ENCODE data around the gene CTCFL.
"Not testable (repeated sequence)": the region's sequence is repeated elsewhere in the genome, so short reads cannot be mapped to it uniquely, and the experiment has no call there.

CTCFL gene

DNA sequence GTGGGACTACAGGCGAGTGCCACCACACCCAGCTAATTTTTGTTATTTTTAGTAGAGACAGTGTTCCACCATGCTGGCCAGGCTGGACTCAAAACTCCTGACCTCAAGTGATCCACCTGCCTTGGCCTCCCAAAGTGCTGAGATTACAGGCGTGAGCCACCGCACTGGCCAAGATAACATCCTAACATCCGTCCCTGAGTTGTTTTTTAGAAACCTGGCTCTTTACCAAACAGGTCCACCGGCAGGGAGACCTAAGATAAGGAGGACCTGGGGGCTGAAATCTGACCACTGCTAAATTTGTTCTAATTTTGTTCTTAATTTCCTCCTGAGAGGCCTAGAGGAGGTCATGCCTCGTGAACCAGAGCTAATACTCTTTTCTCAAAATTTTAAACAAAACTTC, 20.5 kb downstream of the CTCFL start:
- DNase-seq, result no peak

DNA sequence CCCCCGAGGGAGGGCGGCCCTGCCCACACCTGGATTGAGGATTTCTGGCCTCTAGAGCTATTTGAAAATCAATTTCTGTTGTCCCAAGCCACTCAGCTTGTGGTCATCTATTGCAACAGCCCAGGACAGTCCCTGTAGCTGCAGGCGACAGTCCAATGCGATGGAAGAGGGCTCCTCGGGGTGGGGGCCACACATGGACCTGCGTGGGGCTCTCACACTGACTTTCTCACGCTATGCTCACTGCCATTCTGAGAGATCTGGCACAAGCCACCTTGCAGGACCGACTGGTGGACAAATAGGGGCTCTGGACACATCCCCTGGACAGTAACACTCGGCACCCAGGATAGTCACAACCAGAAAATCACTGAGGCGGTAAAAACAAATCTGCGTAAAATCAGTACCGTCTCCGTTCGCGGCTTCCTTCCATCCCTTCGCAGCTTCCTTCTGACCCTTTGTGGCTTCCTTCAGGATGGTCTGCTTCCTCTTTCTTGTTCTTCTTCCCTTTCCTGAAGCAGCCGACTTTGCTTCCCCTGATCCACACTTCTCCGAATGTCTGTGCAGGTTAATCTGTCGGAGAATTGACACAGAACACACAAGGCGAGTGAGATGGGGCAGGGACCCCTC, 21.8 kb downstream of the CTCFL start:
- DNase-seq, result no peak

DNA sequence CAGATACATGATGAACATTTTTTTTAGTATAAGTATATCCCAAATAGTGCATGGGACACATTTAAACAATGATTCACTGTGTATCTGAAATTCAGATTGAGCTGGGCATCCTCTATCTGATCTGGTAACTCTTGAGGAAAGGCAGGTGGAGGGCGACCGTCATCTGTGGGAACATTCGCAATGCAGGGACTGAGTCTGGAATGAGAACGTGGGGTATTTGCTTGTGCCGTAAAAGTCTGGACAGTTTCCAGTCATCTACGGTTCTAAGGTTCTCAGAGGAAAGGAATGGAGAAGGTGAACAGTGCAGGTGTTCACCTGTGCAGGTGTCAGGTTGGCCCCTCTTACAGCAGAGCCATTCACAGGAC, 22.6 kb downstream of the CTCFL start:
- DNase-seq, result no peak

DNA sequence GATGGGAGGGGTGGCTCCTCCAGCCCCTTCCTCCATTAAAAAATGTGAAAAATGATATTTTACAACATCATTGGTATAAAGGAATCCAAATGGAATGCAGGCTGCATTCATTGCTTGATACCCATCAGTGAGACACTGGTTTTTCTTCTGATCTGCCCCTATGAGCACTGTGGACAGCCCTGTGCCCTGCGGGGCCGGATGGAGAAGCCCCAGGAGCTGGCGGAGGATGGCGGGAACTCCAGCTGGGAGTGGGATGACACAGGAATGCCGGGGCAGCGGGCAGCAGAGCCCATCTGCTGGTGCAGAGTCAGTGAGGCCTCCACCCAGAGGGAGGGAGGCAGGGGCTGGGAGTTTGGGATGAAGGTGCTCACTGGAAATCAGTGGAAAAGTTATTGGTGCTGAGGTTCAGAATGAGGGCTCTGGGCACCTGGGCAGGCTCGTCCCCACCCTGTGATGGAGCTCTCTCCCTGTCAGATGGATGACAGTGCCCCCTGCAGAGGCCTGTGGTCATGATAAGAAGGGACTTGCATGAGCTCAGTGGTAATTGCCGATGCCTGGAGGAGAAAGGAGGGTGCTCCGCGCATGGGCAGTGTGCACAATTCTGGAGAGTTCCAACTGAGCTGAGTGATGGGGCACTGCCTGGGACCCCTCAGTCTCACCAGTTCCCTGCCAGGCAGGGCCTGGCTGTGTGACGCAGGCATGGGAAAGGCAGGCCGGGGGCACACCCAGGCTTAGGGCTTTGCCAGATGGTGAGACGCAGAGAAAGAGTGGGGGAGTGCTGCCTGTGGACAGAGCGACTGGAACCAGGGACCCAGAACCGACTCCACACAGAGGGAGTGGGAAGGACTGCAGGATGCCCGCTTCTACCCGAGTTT, 23.2 kb downstream of the CTCFL start:
- DNase-seq, result no peak

DNA sequence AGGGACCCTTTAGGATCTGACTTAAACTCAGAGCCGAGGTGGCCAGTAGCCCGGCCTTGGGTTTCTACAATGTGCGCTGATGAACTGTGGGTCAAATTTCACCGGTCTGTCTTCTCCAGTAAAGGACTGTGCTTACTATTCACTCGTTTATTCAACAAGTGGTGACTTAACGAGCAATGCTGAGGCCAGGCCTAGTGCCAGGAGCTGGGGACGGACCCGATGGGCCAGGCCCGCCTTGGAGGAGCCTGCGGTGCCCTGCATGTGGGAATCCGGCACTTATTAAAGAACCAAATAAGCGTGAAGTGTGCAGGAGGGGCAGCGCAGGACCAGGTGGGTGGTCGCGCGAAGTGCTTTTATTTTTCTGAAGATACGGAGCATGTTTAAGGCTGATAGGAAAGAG, 24.0 kb downstream of the CTCFL start:
- no peak for DNase-seq

DNA sequence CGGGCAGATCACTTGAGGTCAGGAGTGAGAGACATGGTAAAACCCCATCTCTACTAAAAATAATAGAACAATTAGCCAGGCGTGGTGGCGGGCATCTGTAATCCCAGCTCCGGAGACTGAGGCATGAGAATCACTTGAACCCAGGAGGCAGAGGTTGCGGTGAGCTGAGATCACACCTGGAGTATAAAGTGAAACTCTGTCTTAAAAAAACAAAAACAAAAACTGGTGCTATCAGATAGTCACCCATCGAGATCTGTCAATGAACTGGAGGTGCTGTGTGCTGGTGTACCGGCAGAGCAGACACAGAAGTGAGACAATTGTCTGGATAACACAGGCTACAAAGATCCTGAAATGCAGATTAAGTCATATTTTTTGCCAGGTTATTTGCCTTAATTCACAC, 24.7 kb downstream of the CTCFL start:
- DNase-seq, result no peak

DNA sequence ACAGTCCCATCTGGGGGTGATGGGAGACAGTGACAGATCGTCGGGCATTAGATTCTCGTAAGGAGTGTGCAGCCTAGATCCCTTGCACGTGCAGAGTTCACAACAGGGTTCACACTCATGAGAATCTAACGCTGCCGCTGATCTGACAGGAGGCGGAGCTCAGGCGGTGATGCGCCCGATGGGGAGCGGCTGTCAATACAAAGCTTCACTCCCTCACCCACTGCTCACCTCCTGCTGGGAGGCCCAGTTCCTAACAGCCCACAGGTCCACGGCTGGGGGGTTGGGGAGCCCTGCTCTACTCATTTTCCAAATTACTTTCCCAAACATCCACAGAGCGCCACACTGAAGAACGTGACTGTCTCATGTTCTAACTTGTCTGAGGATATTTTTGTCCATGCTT, 25.3 kb downstream of the CTCFL start:
- no peak for DNase-seq

DNA sequence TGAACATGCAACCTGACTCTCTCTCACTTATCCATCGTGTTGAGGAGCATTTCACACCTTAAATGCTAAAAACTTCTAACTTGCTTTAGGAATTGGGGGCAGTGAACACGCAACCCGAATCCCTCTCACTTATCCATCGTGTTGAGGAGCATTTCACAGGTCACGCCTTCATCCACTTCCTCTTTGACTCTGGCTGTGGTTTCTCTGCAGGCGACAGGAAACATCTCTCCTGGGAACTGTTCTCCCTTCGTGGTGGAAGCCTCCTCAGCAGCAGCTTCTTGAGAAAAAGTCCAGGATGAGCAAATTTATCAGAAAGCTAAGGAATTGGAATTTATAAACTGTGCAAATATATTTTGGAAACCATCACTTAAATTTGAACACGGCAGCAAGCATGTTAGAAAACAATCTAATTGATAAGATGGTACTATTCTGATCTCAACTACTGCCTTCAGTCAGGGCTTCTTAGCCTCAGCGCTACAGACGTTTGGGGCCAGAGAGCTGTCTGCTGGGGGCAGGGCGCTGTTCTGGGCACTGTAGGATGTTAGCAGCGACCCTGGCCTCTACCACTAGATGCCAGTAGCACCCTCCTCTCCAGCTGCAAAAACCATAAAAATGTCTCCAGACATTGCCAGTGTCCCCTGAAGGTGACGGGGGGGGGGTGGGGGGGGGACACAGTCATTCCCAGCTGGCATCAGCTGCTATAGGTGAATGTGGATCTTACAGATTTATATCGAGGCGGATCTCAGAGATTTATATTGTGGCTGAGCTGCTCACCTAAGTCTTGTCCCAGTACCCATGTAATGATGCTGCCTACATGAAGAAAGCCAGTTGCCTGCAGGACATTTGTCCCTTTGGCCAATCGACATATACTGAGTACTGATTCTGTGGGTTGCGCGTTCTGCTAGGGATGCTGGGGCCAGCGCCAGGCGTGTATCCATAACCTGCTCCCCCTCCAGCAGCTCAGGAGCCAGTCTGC, 26.2 kb downstream of the CTCFL start:
- no peak for DNase-seq

DNA sequence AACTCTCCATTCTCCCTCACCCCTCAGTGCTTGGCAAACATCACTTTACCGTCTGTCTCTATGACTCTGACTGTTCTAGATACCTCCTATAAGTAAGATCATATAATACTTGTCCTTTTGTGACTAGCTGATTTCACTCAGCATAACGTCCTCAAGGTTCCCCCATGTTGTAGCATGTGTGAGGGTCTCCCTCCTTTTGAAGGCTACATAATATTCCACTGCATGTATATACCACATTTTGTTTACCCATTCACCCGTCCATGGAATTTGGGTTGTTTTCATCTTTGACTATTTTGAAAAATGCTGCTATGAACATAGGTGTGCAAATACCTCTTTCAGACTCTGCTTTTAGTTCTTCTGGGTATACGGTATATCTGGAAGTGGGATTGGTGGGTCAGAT, 28.3 kb downstream of the CTCFL start:
- no peak for DNase-seq

- no peak for DNase-seq
These were observed 29.0 kb downstream of the CTCFL start for GRCh38 chr20:57495978-57496377.

DNA sequence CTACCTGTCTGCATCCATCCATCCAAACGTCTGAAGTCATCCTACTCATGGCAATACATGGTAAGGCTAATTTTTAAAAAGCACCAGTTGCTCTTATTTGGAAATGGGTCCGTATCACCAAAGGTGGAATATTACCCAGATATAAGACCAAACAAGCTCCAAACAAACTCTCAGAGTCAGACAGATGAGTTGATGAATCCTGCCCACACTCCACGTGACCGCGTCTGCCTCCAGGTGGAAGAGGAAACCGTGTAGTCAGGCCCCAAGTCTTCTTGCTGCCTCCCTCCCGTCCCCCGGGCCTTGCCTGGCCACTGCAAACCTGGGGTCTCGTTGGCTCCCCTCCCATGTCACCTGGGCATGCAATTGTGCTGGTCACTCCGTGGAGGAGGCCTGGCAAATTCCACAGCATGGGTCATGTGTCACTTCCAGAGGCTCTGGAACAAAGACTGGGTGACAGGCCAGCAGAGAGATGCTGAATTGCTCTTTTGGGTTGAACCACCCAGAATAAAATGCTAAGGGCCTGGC, 31.8 kb downstream of the CTCFL start:
- no peak for DNase-seq

DNA sequence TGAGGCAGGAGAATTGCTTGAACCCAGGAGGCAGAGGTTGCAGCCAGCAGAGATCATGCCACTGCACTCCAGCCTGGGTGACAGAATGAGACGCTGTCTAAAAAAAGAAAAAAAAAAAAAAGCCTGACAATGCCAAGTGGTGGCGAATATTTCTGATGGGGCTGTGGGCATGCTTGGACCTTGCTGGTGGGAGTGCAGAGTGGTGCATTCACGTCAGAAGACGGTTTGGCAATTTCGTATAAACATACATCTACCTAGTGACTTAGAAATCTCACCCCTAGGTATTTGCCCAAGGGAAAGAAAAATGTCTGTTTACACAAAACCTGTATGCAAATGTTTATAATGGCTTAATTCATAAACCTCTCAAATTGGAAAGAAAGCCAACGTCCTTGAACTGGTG, 33.6 kb downstream of the CTCFL start:
- no peak for DNase-seq

DNA sequence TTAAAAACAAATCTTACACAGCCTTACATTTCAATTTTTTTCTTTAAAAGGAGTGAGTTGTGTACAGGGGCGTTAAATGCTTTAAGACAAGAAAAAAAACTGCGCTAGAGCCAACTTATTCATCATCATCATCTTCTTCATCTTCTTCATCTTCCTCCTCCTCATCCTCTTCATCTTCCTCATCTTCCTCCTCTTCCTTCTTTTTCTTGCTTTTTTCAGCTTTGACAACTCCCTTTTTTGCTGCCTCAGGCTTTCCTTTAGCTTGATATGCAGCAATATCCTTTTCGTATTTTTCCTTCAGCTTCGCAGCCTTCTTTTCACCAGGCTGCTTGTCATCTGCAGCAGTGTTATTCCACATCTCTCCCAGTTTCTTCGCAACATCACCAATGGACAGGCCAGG, 36.7 kb downstream of the CTCFL start:
- not testable (repeated sequence) for DNase-seq

- DNase-seq, result no peak
These were observed 39.2 kb downstream of the CTCFL start for GRCh38 chr20:57485770-57486169.

DNA sequence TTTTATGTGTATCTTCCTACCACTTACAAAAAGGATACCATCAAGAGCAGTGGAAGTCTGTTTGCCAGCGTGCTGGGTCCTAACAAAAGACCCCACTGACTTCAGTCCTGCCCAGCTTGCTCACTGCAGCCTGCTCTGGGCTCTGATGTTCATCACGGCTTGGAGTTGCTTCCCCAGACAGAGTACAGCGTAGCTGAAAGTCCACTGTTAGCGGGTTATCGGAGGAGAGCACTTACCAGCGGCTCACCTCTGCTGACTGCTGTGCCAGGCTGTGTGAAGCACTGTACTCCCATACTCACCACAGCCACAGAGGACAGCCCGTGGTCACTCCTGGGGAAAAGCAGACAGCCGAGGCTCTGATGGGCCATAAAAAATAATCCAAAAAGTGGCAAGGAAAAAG, 40.2 kb downstream of the CTCFL start:
- DNase-seq, result no peak

- DNase-seq, result no peak
These were observed 41.5 kb downstream of the CTCFL start for GRCh38 chr20:57483287-57484050.

GRCh38 chr20:57482796-57483195, 42.1 kb downstream of the CTCFL start:
- DNase-seq, result no peak

GRCh38 chr20:57482148-57482547, 42.8 kb downstream of the CTCFL start:
- DNase-seq, result no peak

GRCh38 chr20:57481281-57481711, 43.6 kb downstream of the CTCFL start:
- no peak for DNase-seq

DNA sequence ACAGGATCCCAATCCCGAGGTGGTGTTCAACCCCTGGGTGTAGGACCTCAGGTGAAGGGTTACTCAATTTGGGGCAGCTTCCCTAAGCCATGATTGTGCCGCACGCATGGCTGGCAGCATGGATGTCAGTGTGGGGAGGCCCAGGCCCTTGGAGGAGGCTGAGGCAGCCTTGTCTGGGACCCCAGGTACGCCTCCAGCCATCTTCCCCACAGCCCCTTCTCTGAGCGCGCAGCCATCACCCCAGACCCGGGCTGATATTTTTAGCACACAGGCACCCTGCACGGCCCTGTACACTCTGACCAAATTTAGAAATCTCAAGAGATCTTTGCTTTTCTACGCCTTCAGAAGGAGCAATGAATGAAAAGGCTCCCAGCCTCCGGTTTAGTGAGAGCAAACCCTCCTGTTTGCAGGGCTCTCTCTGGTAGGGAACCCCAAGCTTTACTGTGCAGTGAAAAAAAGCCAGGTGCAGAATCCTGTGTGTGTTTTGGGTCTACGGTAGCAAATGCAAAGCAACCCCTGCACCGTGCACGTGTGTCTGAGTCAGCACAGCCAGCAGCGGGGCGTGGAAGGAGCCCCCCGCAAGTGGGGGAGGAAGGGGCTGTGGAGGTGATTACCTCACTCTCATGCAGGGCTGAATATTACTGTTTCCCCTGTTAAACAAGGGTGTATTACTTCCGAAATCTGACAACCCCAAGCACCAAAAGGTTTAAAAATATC, 44.3 kb downstream of the CTCFL start:
- no peak for DNase-seq

DNA sequence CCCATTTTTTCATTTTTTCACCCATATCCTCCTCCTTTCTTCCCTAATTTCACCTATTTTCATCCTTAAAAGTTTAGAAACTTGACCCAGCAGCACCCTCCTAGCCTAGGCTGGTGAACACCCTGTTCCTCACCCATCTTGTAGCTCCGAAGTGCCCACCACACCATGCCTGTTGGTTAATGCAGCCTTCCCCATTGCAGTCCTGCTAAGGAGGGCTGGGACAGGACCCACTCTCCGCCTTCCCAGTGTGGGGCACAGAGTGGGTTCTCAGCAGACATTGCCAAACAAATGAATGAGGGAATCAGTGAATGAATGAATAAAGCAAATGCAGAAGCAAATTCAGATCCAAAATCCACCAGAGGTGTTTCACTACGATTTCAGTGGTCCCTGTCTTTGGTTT, 45.7 kb downstream of the CTCFL start:
- no peak for DNase-seq

- DNase-seq, result no peak
These were observed 46.8 kb downstream of the CTCFL start for GRCh38 chr20:57478176-57478575.

Measured in GOT3 (cell line).